Measurements from ENCODE around the gene CAVIN2. TPM values are rescaled to one million over a fixed set of nuclear protein-coding genes. Genes with fewer than 3 reads are reported as not detected.

CAVIN2 gene
- total and polyA plus RNA-seq, 7 donors = 1.4 to 201 (median 138) TPM

DNA sequence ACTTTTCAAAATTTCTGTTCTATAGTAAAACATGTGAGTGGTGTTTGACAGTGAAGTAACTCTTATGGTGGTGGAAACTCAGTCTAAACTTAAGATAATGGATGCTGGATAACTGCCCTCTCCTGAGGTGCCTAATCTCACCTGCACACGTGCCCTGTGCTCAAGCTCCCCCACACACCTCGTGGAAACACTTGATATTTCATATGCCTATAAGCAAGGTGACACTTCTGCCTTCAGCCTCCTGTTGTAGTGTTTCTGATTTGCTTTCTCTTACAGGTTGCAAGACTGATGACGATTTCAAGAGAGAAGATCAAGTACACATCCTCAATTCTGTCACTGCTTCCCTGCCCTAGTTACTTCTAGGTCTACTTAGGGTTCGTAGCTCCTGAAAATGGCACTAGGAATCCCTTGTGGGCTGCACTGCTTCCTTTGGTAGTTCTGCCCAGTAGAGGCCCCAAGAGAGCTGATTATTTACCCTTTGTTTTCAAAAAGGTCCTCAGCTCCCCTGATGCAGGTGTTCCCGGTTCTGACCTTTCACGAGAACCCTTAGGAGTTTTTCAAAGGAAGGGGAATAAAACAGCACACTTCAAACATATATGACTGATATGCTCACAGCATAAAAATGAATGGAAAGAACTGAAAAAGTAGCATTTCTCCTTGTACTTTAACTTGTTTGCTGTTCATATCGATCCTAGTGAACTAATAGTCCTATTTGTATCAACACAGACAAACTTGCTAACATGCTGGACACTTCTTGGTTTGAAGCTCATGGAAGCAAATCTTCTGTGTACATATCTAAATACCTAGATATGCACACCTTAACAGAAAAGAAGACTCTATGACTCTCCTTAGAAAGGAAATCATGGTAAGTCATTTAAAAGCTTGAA lies 6.7 kb downstream of the CAVIN2 start:
- Histone ChIP-seq H3K27ac (peak overlapping the region in 3 of 4 donors; percentile 26 to 93 (median 50)), H3K4me3 (peak overlapping the region in 1 of 4 donors; percentile 64), H3K4me1 (peaks cover 0 to 68% (median 47%) of the 10 kb centered on the region in 4 donors)

DNA sequence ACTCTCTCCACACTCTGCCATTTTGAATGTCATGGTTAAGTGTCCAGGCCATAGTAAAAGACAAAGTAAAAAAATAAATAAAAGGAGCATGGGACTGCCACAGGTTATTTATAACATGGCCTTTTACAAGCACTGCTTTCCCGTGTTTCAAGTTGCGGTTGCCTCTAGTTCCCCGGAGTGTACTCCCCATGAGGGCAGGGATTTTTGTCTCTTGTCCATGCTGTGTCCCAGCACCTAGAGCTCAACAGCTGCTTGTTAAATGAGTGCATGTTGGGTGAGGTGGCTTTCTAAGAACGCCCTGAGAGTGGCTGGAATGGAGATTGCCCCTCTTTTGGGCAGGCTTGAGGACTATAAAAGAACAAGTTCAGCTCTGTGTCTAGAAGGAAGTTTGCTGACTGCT lies 8.4 kb downstream of the CAVIN2 start:
- WGBS, 2 donors = 87 to 89% methylated on average over 4 of the region's 4 CpGs

More for the DNA sequence above, 6.7 kb downstream of the CAVIN2 start:
- peaks cover 0 to 20% (median 14%) of the 10 kb centered on the region in 4 donors for H3K36me3 ChIP-seq
- no peak for DNase-seq
- no peaks in the 10 kb centered on the region for H3K9me3 ChIP-seq
- TF ChIP-seq POLR2A (IDR thresholded peaks at IDR 0.05) (no peak), EP300 (IDR thresholded peaks at IDR 0.05) (no peak), POLR2AphosphoS5 (IDR thresholded peaks at IDR 0.05) (no peak)
- TF ChIP-seq, protein P1, sequence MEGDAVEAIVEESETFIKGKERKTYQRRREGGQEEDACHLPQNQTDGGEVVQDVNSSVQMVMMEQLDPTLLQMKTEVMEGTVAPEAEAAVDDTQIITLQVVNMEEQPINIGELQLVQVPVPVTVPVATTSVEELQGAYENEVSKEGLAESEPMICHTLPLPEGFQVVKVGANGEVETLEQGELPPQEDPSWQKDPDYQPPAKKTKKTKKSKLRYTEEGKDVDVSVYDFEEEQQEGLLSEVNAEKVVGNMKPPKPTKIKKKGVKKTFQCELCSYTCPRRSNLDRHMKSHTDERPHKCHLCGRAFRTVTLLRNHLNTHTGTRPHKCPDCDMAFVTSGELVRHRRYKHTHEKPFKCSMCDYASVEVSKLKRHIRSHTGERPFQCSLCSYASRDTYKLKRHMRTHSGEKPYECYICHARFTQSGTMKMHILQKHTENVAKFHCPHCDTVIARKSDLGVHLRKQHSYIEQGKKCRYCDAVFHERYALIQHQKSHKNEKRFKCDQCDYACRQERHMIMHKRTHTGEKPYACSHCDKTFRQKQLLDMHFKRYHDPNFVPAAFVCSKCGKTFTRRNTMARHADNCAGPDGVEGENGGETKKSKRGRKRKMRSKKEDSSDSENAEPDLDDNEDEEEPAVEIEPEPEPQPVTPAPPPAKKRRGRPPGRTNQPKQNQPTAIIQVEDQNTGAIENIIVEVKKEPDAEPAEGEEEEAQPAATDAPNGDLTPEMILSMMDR (IDR thresholded peaks at IDR 0.05) = no peak
- no peaks in the 10 kb centered on the region for H3K27me3 ChIP-seq
- 63 to 73% methylated on average over 7 of the region's 7 CpGs for WGBS, 2 donors
- intact Hi-C loops (cut with DNase I) = no loop called here

DNA sequence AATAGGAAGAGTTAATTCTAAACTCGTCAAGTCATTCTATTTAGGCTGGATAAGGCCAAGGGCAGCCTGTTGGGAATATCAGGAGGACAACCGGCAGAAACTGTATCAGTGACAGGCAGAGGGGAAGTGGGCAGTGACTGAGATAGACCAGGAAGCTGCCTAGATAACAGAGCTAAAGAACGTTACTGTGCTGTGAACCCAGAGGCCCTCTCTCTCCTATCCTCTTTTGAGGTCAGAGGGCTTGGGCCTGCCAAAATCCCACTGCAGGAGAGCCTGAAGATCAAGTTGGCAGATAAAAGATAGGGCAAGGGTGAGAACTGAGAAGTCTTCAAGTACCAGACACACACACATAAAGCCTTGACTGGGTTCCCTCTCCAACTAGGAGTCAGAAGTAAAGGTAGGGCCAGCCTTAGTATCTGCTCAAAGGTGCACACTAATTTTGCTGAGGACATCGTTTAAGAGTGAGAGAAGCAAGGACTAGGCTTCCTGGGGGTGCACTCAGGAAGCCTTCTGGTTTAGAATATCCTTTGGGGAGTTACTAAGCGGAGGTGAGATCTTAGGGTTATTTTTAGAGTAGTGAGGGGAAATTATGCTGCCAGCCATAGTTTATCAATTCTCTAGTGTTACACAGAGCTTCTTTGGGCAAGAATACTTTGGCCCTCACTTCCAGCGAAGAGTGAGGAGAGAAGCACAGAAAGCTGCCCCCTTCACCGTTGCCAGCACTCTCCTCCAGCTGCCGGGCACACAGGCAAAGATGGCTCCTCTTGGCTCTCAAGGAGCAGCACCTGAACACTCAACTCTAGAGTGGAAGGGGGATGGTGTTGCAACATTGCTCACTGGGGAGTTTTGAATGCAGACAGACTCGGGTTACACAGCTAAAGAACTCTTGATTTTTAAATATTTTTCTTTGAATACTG lies 9.8 kb downstream of the CAVIN2 start:
- Histone ChIP-seq H3K27ac (peak overlapping the region; percentile 18 to 50 (median 32)), H3K36me3 (peaks cover 0 to 36% (median 14%) of the 10 kb centered on the region in 4 donors), H3K9me3 (no peaks in the 10 kb centered on the region), H3K4me3 (no peak overlapping the region), H3K27me3 (no peaks in the 10 kb centered on the region), H3K4me1 (peaks cover 0 to 55% (median 40%) of the 10 kb centered on the region in 4 donors)
- intact Hi-C loops (cut with DNase I) = no loop called here
- no peak for DNase-seq
- 57 to 85% methylated on average over 9 of the region's 9 CpGs for WGBS, 2 donors
- TF ChIP-seq EP300 (IDR thresholded peaks at IDR 0.05) (no peak), POLR2A (IDR thresholded peaks at IDR 0.05) (no peak)
- TF ChIP-seq, protein P1 (IDR thresholded peaks at IDR 0.05) = no peak

More for the DNA sequence above, 8.4 kb downstream of the CAVIN2 start:
- H3K4me3 ChIP-seq = no peak overlapping the region
- peaks cover 0 to 68% (median 46%) of the 10 kb centered on the region in 4 donors for H3K4me1 ChIP-seq
- no peaks in the 10 kb centered on the region for H3K9me3 ChIP-seq
- intact Hi-C loops (cut with DNase I) = no loop called here
- H3K36me3 ChIP-seq = peaks cover 0 to 36% (median 14%) of the 10 kb centered on the region in 4 donors
- no peaks in the 10 kb centered on the region for H3K27me3 ChIP-seq
- H3K27ac ChIP-seq = peak overlapping the region in 1 of 4 donors; percentile 50
- TF ChIP-seq POLR2A (IDR thresholded peaks at IDR 0.05) (no peak), POLR2AphosphoS5 (IDR thresholded peaks at IDR 0.05) (no peak), EP300 (IDR thresholded peaks at IDR 0.05) (no peak)
- TF ChIP-seq, protein P1 (IDR thresholded peaks at IDR 0.05) = no peak
- DNase-seq = no peak

DNA sequence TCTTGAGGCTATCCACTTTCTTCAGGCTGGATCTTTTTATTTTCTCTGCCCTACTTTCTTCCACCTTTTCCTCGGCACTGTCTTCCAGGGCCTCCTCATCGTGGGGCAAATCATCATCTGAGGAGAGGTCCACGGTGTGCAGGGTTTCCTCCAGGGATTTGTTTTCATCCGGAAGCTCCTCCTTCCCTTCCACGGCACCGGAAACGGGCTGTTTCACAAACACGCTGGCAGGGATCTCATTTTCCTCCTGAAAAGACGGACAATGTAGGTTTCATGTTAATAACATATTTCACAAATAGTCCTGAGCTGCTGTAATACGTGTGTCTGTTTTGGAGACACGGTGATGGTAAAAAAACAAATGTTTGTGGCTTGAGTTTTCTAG lies 10.4 kb downstream of the CAVIN2 start:
- no peaks in the 10 kb centered on the region for H3K9me3 ChIP-seq
- WGBS, 2 donors = 86 to 93% methylated on average over 11 of the region's 11 CpGs
- TF ChIP-seq POLR2AphosphoS5 (IDR thresholded peaks at IDR 0.05) (no peak), EP300 (IDR thresholded peaks at IDR 0.05) (no peak), POLR2A (IDR thresholded peaks at IDR 0.05) (no peak)
- TF ChIP-seq, protein P1 (IDR thresholded peaks at IDR 0.05) = no peak
- H3K4me1 ChIP-seq = peaks cover 0 to 52% (median 40%) of the 10 kb centered on the region in 4 donors
- peak overlapping the region in 3 of 4 donors; percentile 18 to 50 (median 28) for H3K27ac ChIP-seq
- peaks cover 0 to 36% (median 14%) of the 10 kb centered on the region in 4 donors for H3K36me3 ChIP-seq
- no peak for DNase-seq
- no peak overlapping the region for H3K4me3 ChIP-seq
- H3K27me3 ChIP-seq = no peaks in the 10 kb centered on the region
- intact Hi-C loops (cut with DNase I) = no loop called here
